ENCODE data around the gene MACIR. TPM values are rescaled to one million over a fixed set of nuclear protein-coding genes. Genes with fewer than 3 reads are reported as not detected.
A peak's percentile ranks its signal among the peaks of the same experiment; 100 is the strongest.

The MACIR gene
- total and polyA plus RNA-seq, 9 of the 15 experiments (the other 6 are each of a cell fraction or from before 2014, with no cell fraction given): 1.4 to 11.6 (median 9.4) TPM

- no peak for TF ChIP-seq DEAF1 (CRISPR knock-in tag; IDR thresholded peaks at IDR 0.05)
- TF ChIP-seq PTTG1 (tag; IDR thresholded peaks at IDR 0.05; ENCODE audit: low read depth): no peak
- TF ChIP-seq RFX1 (IDR thresholded peaks at IDR 0.05): no peak
- no peak for TF ChIP-seq ZNF175 (CRISPR knock-in tag; IDR thresholded peaks at IDR 0.05; ENCODE audit: low read depth)
- no peak for TF ChIP-seq TAF1 (IDR thresholded peaks at IDR 0.05; ENCODE audit: control insufficient read depth, extremely low read depth, insufficient read depth, low read length, severe bottlenecking)
- no peak for TF ChIP-seq RBM22 (IDR thresholded peaks at IDR 0.05; ENCODE audit: low read depth, low read length, poor library complexity, severe bottlenecking)
- no peak for TF ChIP-seq CREB1 (IDR thresholded peaks at IDR 0.05)
- TF ChIP-seq CREB1 (CRISPR knock-in tag; IDR thresholded peaks at IDR 0.05): no peak
- no peak for TF ChIP-seq ZNF354B (CRISPR knock-in tag; IDR thresholded peaks at IDR 0.05)
- TF ChIP-seq RAD21 (CRISPR knock-in tag; conservative IDR thresholded peaks at IDR 0.05 in 1 of 2, IDR thresholded peaks at IDR 0.05 in 1 of 2): no peak
- TF ChIP-seq TRIM25 (IDR thresholded peaks at IDR 0.05; ENCODE audit: borderline replicate concordance): no peak
- TF ChIP-seq NFRKB (IDR thresholded peaks at IDR 0.05; ENCODE audit: low read depth): no peak
- TF ChIP-seq CBFA2T3 (IDR thresholded peaks at IDR 0.05): peak; percentile 88
- TF ChIP-seq TRIM24 (IDR thresholded peaks at IDR 0.05): peak; percentile 78 to 80
- peak; percentile 80 for TF ChIP-seq TAL1 (IDR thresholded peaks at IDR 0.05)
- TF ChIP-seq CBX1 (IDR thresholded peaks at IDR 0.05; ENCODE audit: low read depth): no peak
- peak; percentile 58 for TF ChIP-seq TCF3 (CRISPR knock-in tag; IDR thresholded peaks at IDR 0.05)
- TF ChIP-seq ADNP (tag; IDR thresholded peaks at IDR 0.05): no peak
- peak; percentile 33; the same call in 1 of the 2 replicates for TF ChIP-seq EP400 (IDR thresholded peaks at IDR 0.05)
- TF ChIP-seq RBM25 (IDR thresholded peaks at IDR 0.05; ENCODE audit: low read depth, low read length, severe bottlenecking): no peak
- TF ChIP-seq DACH1 (IDR thresholded peaks at IDR 0.05; ENCODE audit: partially characterized antibody): no peak
- no peak for TF ChIP-seq STAG1 (CRISPR knock-in tag; IDR thresholded peaks at IDR 0.05; ENCODE audit: borderline replicate concordance)
- no peak for TF ChIP-seq ZBTB12 (CRISPR knock-in tag; IDR thresholded peaks at IDR 0.05)
- no peak for TF ChIP-seq SIN3A (IDR thresholded peaks at IDR 0.05; ENCODE audit: borderline replicate concordance in 2 of 2, control insufficient read depth in 1 of 2, low read depth in 2 of 2, low read length in 2 of 2)
- no peak for TF ChIP-seq KDM4B (IDR thresholded peaks at IDR 0.05; ENCODE audit: borderline replicate concordance in 2 of 2, low read depth in 1 of 2)
- no peak for TF ChIP-seq EGR1 (conservative IDR thresholded peaks at IDR 0.05)
Observed at GRCh38 chr5:103280967-103281366, 22.4 kb downstream of the MACIR start (continued).
